Thyroid gland (tissue), 4 donors: ENCODE data around the gene DPYSL4. TPM values are rescaled to one million over a fixed set of nuclear protein-coding genes. Genes with fewer than 3 reads are reported as not detected.

Source experiments
- DNase-seq, 2 donors: peaks; one replicate each; pipeline ENCODE4 v3.0.0-alpha.2; 2019
- H3K27ac ChIP-seq, 3 donors: fragments of 200-600 bp; sonication (generic); 1 replicate in 2 of 3; 2 replicates in 1 of 3; pipeline ENCODE4 v1.5.1; 2016 to 2019; ENCODE audit warnings: mild to moderate bottlenecking in 1 of 3, moderate library complexity in 1 of 3
- H3K27me3 ChIP-seq: fragments of 200-600 bp; sonication (generic); one replicate; pipeline ENCODE4 v1.5.1; 2019
- H3K36me3 ChIP-seq, 2 donors: fragments of 200-600 bp; sonication (generic); one replicate each; pipeline ENCODE4 v1.5.1; 2016 to 2019
- H3K4me1 ChIP-seq, 2 donors: fragments of 200-600 bp; sonication (generic); one replicate each; pipeline ENCODE4 v1.5.1; 2017 to 2019
- H3K4me3 ChIP-seq, 3 donors: fragments of 200-600 bp; sonication (generic); replicated peaks in 1 of 3; 1 replicate in 2 of 3; 2 replicates in 1 of 3; pipeline ENCODE4 v1.5.1; 2016; ENCODE audit warnings: mild to moderate bottlenecking in 1 of 3
- H3K9me3 ChIP-seq: fragments of 200-600 bp; sonication (generic); one replicate; pipeline ENCODE4 v1.5.1; 2017
- POLR2A ChIP-seq, 2 donors: fragments of 450-650 bp; IDR thresholded peaks; one replicate each; pipeline ENCODE4 v1.6.1; 2017; ENCODE audit warnings: antibody characterized with exemption in 2 of 2, mild to moderate bottlenecking in 2 of 2, moderate library complexity in 1 of 2
- WGBS, 2 donors: methylation state at CpG; one replicate each; pipeline ENCODE4 v1.1.5; 2017; 5-methylcytosine and 5-hydroxymethylcytosine counted together
- intact Hi-C: fragments of 100-400 bp; cut with DNase I; formaldehyde crosslinking; loops from one replicate; pipeline ENCODE4 v1.15.1; 2023
- total RNA-seq, 4 donors: library from RNA; depleted of rRNA; stranded (reverse); fragments of >200 nt; gene quantifications; one replicate each; pipeline ENCODE4 v1.2.3, GENCODE V29; 2016
- TF ChIP-seq, protein P1 (sequence below), 6 experiments: fragments of 200-600 bp in 3 of 6; fragments of 450-650 bp in 3 of 6; sonication (generic) in 3 of 6; IDR thresholded peaks; one replicate each; pipeline ENCODE4 v1.5.1; 2016 to 2019; ENCODE audit warnings: antibody characterized with exemption in 6 of 6, mild to moderate bottlenecking in 2 of 6, inconsistent platforms in 1 of 6, moderate library complexity in 1 of 6

DPYSL4 gene
- total RNA-seq, 4 donors from 2014 or later: 0.54 to 1.5 (median 0.81) TPM

DNA sequence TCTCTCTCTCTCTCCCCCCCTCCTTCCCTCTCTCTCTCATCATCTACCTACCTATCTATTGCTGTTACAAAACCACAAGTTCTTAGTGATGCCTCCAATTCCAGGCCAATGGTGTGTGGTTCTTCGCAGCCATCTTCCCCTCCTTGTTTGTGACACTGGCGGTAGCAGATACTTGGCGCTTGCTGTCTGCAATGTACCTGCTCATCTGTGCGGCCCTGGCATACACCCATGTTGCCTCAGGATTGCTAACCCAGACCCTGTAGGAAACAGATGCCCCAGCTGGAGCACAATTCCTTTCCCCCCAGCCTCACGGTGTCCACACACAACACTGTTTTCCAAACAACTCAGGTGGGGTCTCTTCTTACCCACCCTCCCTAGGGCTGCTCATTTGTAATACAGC lies 13.6 kb upstream of the DPYSL4 start:
- no peak overlapping the region for H3K4me3 ChIP-seq
- no peaks in the 10 kb centered on the region for H3K9me3 ChIP-seq
- intact Hi-C loops: no loop called here
- 87 to 89% methylated on average over 5 of the region's 5 CpGs for WGBS, 2 donors
- H3K36me3 ChIP-seq: no peaks in the 10 kb centered on the region
- no peak for TF ChIP-seq POLR2A (IDR thresholded peaks at IDR 0.05)
- TF ChIP-seq, protein P1, sequence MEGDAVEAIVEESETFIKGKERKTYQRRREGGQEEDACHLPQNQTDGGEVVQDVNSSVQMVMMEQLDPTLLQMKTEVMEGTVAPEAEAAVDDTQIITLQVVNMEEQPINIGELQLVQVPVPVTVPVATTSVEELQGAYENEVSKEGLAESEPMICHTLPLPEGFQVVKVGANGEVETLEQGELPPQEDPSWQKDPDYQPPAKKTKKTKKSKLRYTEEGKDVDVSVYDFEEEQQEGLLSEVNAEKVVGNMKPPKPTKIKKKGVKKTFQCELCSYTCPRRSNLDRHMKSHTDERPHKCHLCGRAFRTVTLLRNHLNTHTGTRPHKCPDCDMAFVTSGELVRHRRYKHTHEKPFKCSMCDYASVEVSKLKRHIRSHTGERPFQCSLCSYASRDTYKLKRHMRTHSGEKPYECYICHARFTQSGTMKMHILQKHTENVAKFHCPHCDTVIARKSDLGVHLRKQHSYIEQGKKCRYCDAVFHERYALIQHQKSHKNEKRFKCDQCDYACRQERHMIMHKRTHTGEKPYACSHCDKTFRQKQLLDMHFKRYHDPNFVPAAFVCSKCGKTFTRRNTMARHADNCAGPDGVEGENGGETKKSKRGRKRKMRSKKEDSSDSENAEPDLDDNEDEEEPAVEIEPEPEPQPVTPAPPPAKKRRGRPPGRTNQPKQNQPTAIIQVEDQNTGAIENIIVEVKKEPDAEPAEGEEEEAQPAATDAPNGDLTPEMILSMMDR (IDR thresholded peaks at IDR 0.05): no peak
- DNase-seq: no peak
- peaks cover 0 to 6% of the 10 kb centered on the region in 2 donors for H3K4me1 ChIP-seq
- H3K27ac ChIP-seq: no peak overlapping the region
- H3K27me3 ChIP-seq: no peaks in the 10 kb centered on the region

DNA sequence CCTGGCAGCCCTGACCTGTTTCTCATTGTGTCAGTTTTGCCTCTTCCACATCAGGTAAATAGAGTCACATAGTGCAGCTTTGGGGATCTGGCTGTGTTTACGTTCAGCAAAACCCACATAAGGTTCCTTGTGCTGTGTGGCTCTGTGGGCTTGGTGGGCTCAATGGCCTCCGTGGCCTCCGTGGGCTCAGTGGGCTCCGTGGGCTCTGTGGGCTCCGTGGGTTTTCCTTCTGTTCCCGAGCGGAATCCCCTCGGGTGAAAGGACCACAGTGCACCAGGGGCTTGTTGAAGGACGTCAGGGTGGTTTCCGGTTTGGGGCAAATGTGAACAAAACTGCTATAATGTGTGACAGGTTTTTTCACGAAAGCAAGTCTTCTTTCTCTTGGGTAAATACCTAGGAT lies 12.5 kb upstream of the DPYSL4 start:
- no peak for TF ChIP-seq POLR2A (IDR thresholded peaks at IDR 0.05)
- TF ChIP-seq, protein P1 (IDR thresholded peaks at IDR 0.05): no peak
- peaks cover 0 to 6% of the 10 kb centered on the region in 2 donors for H3K4me1 ChIP-seq
- intact Hi-C loops: no loop called here
- H3K27ac ChIP-seq: no peak overlapping the region
- no peaks in the 10 kb centered on the region for H3K36me3 ChIP-seq
- H3K9me3 ChIP-seq: no peaks in the 10 kb centered on the region
- no peak for DNase-seq
- no peak overlapping the region for H3K4me3 ChIP-seq
- no peaks in the 10 kb centered on the region for H3K27me3 ChIP-seq
- 80 to 81% methylated on average over 9 to 11 of the region's 11 CpGs for WGBS, 2 donors

DNA sequence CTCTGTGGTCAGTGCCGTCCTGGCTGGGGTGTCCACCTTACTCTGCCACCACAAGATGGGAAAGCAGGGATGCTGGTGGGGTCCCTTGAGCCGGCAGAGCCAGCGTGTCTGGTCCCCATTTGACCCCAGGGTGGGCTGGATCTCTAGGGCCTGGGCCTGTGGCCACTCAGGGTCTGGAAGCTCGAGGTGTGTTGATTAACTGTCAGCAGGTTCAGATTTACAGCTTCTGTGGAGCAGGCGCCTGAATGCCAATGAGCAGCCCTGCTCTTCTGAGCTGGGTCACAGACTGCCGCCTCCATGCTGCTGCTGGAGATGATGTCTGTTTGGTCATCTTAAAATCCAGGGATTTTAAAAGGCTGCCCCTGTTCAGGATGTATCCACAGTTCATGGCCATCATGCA lies 11.3 kb upstream of the DPYSL4 start:
- 70 to 80% methylated on average over 4 to 5 of the region's 6 CpGs for WGBS, 2 donors
- intact Hi-C loops: no loop called here
- Histone ChIP-seq H3K4me3 (no peak overlapping the region), H3K36me3 (no peaks in the 10 kb centered on the region), H3K27me3 (no peaks in the 10 kb centered on the region), H3K9me3 (no peaks in the 10 kb centered on the region), H3K27ac (no peak overlapping the region), H3K4me1 (peaks cover 0 to 6% of the 10 kb centered on the region in 2 donors)
- no peak for DNase-seq
- TF ChIP-seq POLR2A (IDR thresholded peaks at IDR 0.05): no peak
- TF ChIP-seq, protein P1 (IDR thresholded peaks at IDR 0.05): no peak

DNA sequence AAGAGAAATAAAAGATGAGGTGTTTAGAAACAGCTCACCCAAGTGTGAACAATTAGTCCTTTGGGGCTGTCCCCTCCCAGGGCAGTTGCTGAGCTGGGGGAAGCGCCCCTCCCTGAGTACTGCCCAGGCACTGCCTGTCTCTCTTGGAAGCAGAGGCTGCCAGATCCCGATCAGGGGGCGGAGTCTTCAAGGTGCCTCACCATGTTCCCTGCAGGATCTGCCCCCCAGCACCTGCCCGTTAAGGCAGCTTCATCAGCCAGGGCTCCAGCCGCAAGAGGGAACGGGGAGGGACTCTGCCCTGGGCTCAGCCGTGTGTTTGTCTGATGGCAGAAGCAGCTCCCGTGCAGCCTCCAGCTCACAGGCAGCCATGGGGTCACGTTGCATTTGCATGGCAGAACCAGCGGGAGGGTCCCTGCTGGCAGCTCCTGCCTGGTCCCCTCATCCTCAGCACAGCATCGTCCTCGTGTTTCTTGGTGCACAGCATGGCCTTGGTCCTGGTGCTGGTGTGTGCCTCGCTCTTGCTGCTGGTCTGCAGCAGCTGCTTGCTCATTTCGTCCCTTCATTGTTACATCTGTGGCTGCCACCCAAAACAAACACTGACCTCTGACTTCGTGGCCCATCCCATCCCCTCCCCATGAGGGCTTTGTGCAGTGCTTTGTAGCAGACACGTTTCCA lies 10.7 kb upstream of the DPYSL4 start:
- intact Hi-C loops: no loop called here
- TF ChIP-seq, protein P1 (IDR thresholded peaks at IDR 0.05): no peak
- no peak for TF ChIP-seq POLR2A (IDR thresholded peaks at IDR 0.05)
- Histone ChIP-seq H3K4me3 (no peak overlapping the region), H3K36me3 (no peaks in the 10 kb centered on the region), H3K4me1 (peaks cover 0 to 6% of the 10 kb centered on the region in 2 donors), H3K9me3 (no peaks in the 10 kb centered on the region), H3K27ac (no peak overlapping the region), H3K27me3 (no peaks in the 10 kb centered on the region)
- WGBS, 2 donors: 10 to 15% methylated on average over 6 to 7 of the region's 16 CpGs
- DNase-seq: no peak

DNA sequence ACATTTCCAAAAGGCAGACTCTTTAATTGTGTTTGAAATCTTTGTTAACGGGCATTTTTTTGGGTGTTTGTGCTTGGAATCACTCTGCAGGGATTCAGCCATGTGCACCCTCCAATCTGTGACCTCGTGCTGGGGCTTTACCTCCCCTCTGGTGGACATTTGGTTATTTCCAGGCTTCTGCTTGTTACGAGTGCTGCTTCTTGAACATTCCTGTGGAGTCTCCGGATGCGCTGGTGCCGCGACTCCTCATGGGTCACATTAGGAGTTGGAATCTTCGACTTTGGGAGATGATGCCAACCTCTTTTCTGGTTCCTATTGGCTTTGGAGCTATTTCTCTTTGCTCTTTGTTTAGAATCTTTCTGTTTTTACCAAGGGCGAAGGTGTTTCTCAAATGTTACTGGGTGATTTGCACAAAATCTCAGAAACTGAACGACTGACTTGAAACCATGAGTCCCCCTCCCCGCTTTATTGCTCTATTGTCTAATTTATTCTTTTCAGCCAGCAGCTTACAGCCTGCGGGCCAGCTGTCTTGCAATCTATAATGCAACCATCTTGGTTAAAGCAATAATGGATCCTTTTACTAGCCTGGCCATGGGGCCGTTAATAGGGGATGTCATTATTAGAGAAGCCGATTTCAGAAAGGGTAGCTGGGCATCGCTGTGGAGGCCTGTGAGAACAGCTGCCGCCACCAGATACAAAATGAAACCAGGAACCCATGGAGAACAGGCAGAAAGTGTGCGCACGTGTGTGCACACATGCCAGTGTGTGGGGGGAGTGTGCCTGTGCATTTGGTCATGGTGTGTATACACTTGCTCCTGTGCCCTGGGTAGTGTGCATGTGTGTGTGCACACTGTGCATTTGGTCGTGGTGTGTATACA lies 9.9 kb upstream of the DPYSL4 start:
- DNase-seq: no peak
- H3K9me3 ChIP-seq: no peaks in the 10 kb centered on the region
- H3K4me3 ChIP-seq: no peak overlapping the region
- intact Hi-C loops: no loop called here
- H3K4me1 ChIP-seq: peaks cover 0 to 6% of the 10 kb centered on the region in 2 donors
- no peaks in the 10 kb centered on the region for H3K27me3 ChIP-seq
- TF ChIP-seq, protein P1 (IDR thresholded peaks at IDR 0.05): no peak
- no peak for TF ChIP-seq POLR2A (IDR thresholded peaks at IDR 0.05)
- no peak overlapping the region for H3K27ac ChIP-seq
- H3K36me3 ChIP-seq: no peaks in the 10 kb centered on the region
- 62 to 65% methylated on average over 18 to 19 of the region's 19 CpGs for WGBS, 2 donors
